Cardiac fibroblast (primary cell): Measurements from ENCODE around the gene LPP.

Experiments
- DNase-seq, 2 donors: peaks; one replicate each; pipeline versions ENCODE4 v3.0.0 to v3.0.0-alpha.2; 2010; ENCODE audit warnings: low read depth in 2 of 2
- H3K4me3 ChIP-seq, 2 donors: replicated peaks in 1 of 2; 1 replicate in 1 of 2; 2 replicates in 1 of 2; pipeline ENCODE4 v1.5.1; 2011; ENCODE audit warnings: low read depth in 2 of 2, low read length in 2 of 2, mild to moderate bottlenecking in 2 of 2, moderate library complexity in 1 of 2
- CTCF ChIP-seq: IDR thresholded peaks from one replicate; pipeline ENCODE4 v1.5.1; 2011; ENCODE audit warnings: low read depth, mild to moderate bottlenecking, low read length, inconsistent platforms

Gene LPP

GRCh38 chr3:188927971-188928370, 774.0 kb downstream of the LPP start:
- no peak for DNase-seq
- TF ChIP-seq CTCF: no peak

GRCh38 chr3:188929137-188929536, 775.2 kb downstream of the LPP start:
- H3K4me3 ChIP-seq: no peak overlapping the region
- DNase-seq: peak in 1 of 2 donors; percentile 32
- TF ChIP-seq CTCF: peak; percentile 8

More at GRCh38 chr3:188927971-188928370, 774.0 kb downstream of the LPP start:
- no peak overlapping the region for H3K4me3 ChIP-seq

GRCh38 chr3:188931036-188931435, 777.1 kb downstream of the LPP start:
- no peak overlapping the region for H3K4me3 ChIP-seq
- TF ChIP-seq CTCF: no peak
- DNase-seq: no peak

DNA sequence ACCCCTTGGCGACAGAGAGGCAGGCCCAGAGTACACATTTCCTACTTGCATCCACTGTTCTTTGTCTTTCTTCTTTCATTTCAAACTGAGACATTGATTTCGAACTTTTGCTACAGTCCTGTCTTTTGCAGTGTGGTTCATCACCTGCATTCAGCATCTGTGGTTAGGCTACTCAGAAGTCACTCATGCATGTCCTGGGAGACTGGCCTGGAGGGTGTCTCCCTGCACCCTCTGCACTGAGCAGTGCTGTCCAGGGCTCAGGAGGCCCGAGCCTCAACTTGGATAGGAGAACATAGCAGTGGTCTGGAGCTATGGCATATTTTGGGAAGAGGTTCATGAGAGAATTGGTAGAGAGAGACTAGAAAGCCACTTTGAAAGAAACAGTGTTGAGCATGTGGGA, 777.6 kb downstream of the LPP start:
- no peak for TF ChIP-seq CTCF
- no peak overlapping the region for H3K4me3 ChIP-seq
- DNase-seq: no peak

- H3K4me3 ChIP-seq: no peak overlapping the region
- no peak for TF ChIP-seq CTCF
- DNase-seq: no peak
Observed at GRCh38 chr3:188934989-188935388, 781.0 kb downstream of the LPP start.

DNA sequence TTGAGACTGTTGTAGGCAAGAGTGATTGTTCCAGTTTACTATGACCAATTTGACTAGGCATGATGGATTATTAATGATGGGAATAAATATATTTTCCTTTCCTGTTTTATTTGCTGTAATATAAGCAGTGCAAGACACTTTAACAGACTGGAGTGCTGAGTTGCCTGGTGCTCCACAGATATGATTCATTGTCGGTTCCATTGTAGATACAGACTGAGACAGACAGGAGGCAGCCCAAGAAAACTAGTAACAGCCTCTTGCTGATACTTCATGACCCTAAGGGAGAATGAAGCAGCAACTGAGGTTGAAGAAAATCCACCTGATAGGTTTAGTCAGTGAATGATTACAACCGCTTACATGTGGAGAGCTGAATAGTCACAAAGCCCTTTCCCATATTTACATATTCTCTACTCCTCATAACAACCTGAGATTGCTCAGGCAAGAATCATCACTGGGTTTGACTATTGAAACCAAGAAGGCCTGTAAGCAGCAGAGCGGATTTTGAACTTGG, 782.7 kb downstream of the LPP start:
- DNase-seq: no peak
- TF ChIP-seq CTCF: no peak
- no peak overlapping the region for H3K4me3 ChIP-seq

DNA sequence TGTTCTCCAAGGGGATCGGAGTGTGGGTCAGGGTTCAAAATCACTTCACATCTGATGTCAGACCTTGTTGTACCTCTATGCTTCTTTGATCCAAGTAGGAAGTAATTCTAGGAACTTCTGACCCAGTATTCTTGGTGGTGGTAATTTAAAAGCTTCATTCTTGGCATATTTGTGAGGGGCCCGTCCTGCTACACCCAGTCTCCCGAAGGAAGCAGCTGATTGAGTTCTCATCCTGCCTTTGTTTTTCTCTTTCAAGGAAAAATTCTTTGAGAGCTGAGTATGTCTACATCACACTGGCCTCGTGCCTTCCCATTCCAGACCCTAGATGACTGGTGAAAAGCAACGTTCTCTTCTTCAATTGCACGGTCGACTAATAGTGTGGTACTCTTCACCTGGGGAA, 783.4 kb downstream of the LPP start:
- no peak overlapping the region for H3K4me3 ChIP-seq
- peak; percentile 51 to 63 for DNase-seq
- TF ChIP-seq CTCF: no peak
